Transverse colon (tissue), 4 donors: ENCODE data around the gene TMEM201. TPM values are rescaled to one million over a fixed set of nuclear protein-coding genes. Genes with fewer than 3 reads are reported as not detected.
A peak's percentile ranks its signal among the peaks of the same experiment; 100 is the strongest.
"Not testable (repeated sequence)": the region's sequence is repeated elsewhere in the genome, so short reads cannot be mapped to it uniquely, and the experiment has no call there.

Experiments
- DNase-seq: peaks from one replicate; pipeline ENCODE4 v3.0.0-alpha.2; 2019
- H3K27ac ChIP-seq, 4 donors: fragments of 200-600 bp; sonication (generic); 2 replicates each; pipeline ENCODE4 v1.5.1; 2016 to 2018; ENCODE audit warnings: inconsistent platforms in 4 of 4
- H3K27me3 ChIP-seq: fragments of 200-600 bp; sonication (generic); 2 replicates; pipeline ENCODE4 v1.5.1; 2017; ENCODE audit warnings: inconsistent platforms
- H3K36me3 ChIP-seq, 4 donors: fragments of 200-600 bp; sonication (generic); 2 replicates each; pipeline ENCODE4 v1.5.1; 2017 to 2019; ENCODE audit warnings: inconsistent platforms in 4 of 4
- H3K4me1 ChIP-seq, 4 donors: fragments of 200-600 bp; sonication (generic); 2 replicates each; pipeline ENCODE4 v1.5.1; 2017 to 2020; ENCODE audit warnings: inconsistent platforms in 4 of 4
- H3K4me3 ChIP-seq, 4 donors: fragments of 200-600 bp; sonication (generic); 1 replicate in 1 of 4; 2 replicates in 3 of 4; pipeline versions ENCODE4 v1.5.1 to v1.6.1; 2017 to 2019; ENCODE audit warnings: inconsistent platforms in 4 of 4
- H3K9me3 ChIP-seq, 2 donors: fragments of 200-600 bp; sonication (generic); 2 replicates each; pipeline ENCODE4 v1.5.1; 2017 to 2019; ENCODE audit warnings: inconsistent platforms in 2 of 2
- EP300 ChIP-seq: sonication (generic); formaldehyde crosslinking; IDR thresholded peaks from one replicate; pipeline ENCODE4 v1.6.1; 2017; ENCODE audit warnings: antibody characterized with exemption, low read depth
- POLR2A ChIP-seq: fragments of 450-650 bp; IDR thresholded peaks from one replicate; pipeline ENCODE4 v1.6.1; 2016; ENCODE audit warnings: antibody characterized with exemption, mild to moderate bottlenecking, moderate library complexity
- POLR2AphosphoS5 ChIP-seq, 3 donors: sonication (generic); formaldehyde crosslinking; IDR thresholded peaks; one replicate each; pipeline ENCODE4 v1.6.1; 2016; ENCODE audit warnings: antibody characterized with exemption in 3 of 3
- WGBS, 2 donors: methylation state at CpG; one replicate each; pipeline ENCODE4 v1.1.5; 2018; ENCODE audit warnings: low coverage in 1 of 2; 5-methylcytosine and 5-hydroxymethylcytosine counted together
- in situ Hi-C, 4 donors: fragments of 200-750 bp; cut with MboI; loops; one replicate each; pipeline versions ENCODE4 v1.15.0 to v1.15.1; 2017; ENCODE audit warnings: low sequenced_read_pairs in 3 of 4, low pct_ligation_motif_present in 1 of 4, low pct_unique_long_range_greater_than_20kb in 1 of 4
- intact Hi-C: fragments of 100-400 bp; cut with DNase I; formaldehyde crosslinking; loops from one replicate; pipeline ENCODE4 v1.15.1; 2023; ENCODE audit warnings: low total_unique reads
- total RNA-seq, 4 donors: library from RNA; depleted of rRNA; stranded (reverse); fragments of >200 nt; gene quantifications; one replicate each; pipeline ENCODE4 v1.1.0, GENCODE V29; 2016
- TF ChIP-seq, protein P1 (sequence below), 5 experiments: fragments of 200-600 bp in 3 of 5; fragments of 450-650 bp in 2 of 5; sonication (generic) in 3 of 5; IDR thresholded peaks; 1 replicate in 2 of 5; 2 replicates in 3 of 5; pipeline ENCODE4 v1.5.1; 2016 to 2017; ENCODE audit warnings: antibody characterized with exemption in 5 of 5, inconsistent platforms in 3 of 5, mild to moderate bottlenecking in 2 of 5, moderate library complexity in 1 of 5

TMEM201 gene
- total RNA-seq, 4 donors from 2014 or later, result 2.6 to 19.7 (median 6.0) TPM

DNA sequence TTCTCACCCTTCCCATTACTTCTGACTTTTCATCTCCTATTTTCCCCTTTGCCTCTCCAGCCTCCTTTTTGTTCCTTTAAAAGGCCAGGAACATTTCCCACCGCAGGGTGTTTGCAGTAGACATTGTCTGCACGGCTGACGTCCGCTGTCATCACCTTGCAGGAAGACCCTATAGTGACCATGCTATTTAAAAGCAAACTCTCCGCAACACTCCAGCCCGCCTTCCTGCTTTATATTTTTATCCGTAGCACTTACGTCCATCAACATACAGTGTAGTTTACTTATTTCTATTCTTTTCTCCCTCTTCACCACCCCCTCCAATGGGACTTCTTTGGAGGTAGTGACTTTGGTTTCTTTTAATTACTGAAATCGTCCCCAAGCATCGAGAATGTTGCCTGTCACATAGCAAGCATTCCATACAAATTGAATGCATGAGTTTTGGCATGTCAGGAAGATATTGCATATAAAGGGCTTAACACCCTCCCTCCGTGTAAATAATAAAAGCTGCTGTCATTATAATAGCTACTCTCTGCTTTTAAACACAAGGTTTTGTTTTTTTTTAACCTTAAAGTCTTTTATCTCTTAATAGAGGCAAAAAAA is 29.7 kb upstream of the TMEM201 start:
- Histone ChIP-seq H3K36me3 (no peaks in the 10 kb centered on the region), H3K27ac (peak overlapping the region in 2 of 4 donors; percentile 37 to 39), H3K27me3 (no peaks in the 10 kb centered on the region), H3K9me3 (no peaks in the 10 kb centered on the region), H3K4me3 (no peak overlapping the region), H3K4me1 (peaks cover 15 to 49% (median 23%) of the 10 kb centered on the region in 4 donors)
- TF ChIP-seq POLR2A (no peak), POLR2AphosphoS5 (IDR thresholded peaks at IDR 0.05) (no peak), EP300 (no peak)
- TF ChIP-seq, protein P1, sequence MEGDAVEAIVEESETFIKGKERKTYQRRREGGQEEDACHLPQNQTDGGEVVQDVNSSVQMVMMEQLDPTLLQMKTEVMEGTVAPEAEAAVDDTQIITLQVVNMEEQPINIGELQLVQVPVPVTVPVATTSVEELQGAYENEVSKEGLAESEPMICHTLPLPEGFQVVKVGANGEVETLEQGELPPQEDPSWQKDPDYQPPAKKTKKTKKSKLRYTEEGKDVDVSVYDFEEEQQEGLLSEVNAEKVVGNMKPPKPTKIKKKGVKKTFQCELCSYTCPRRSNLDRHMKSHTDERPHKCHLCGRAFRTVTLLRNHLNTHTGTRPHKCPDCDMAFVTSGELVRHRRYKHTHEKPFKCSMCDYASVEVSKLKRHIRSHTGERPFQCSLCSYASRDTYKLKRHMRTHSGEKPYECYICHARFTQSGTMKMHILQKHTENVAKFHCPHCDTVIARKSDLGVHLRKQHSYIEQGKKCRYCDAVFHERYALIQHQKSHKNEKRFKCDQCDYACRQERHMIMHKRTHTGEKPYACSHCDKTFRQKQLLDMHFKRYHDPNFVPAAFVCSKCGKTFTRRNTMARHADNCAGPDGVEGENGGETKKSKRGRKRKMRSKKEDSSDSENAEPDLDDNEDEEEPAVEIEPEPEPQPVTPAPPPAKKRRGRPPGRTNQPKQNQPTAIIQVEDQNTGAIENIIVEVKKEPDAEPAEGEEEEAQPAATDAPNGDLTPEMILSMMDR (IDR thresholded peaks at IDR 0.05), result no peak
- intact Hi-C loops (no loop called here), in situ Hi-C loops (no loop called here)
- DNase-seq, result no peak
- WGBS, 2 donors, result 81 to 82% methylated on average over 7 to 11 of the region's 11 CpGs

DNA sequence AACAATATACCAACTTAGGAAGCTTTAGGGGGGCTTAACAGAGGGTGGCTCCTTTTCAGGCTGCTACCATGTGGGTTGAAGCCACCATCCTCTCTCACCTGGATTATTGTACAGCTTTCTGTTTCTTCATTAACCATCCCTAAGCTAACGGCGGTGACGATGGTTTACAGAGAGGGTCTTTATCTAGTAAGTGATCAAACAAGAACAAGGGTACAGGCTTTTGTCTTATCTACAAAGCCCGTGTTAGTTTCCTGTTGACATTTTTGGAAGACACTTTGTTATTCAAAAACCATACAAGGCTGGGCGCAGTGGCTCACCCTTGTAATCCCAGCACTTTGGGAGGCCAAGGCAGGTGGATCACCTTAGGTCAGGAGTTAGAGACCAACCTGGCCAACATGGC is 29.0 kb upstream of the TMEM201 start:
- Histone ChIP-seq H3K36me3 (no peaks in the 10 kb centered on the region), H3K27me3 (no peaks in the 10 kb centered on the region), H3K27ac (peak overlapping the region in 1 of 4 donors; percentile 37), H3K4me1 (peaks cover 15 to 46% (median 23%) of the 10 kb centered on the region in 4 donors), H3K9me3 (no peaks in the 10 kb centered on the region), H3K4me3 (no peak overlapping the region)
- 72% methylated on average over 5 of the region's 5 CpGs; no CpG with 5 or more reads in 1 of the 2 donors for WGBS, 2 donors
- no peak for DNase-seq
- in situ Hi-C loops, result loop anchor here in 1 of 4 donors (10.0 kb wide), 1 partner anchor 55 kb away; no protein-coding TSS in a partner anchor
- no peak for TF ChIP-seq POLR2AphosphoS5 (IDR thresholded peaks at IDR 0.05)
- intact Hi-C loops, result no loop called here

DNA sequence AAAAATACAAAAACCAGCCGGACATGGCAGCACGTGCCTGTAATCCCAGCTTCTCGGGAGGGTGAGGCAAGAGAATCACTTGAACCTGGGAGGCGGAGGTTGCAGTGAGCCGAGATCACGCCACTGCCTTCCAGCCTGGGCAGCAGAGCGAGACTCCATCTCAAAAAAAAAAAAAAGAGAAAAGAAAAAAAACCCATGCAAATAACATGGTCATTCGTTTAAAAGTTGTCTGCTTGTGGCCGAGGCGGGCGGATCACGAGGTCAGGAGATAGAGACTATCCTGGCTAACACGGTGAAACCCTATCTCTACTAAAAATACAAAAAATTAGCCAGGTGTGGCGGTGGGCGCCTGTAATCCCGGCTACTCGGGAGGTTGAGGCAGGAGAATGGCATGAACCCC is 28.6 kb upstream of the TMEM201 start:
- H3K4me1 ChIP-seq, result peaks cover 15 to 43% (median 21%) of the 10 kb centered on the region in 4 donors
- H3K9me3 ChIP-seq, DNase-seq, intact Hi-C loops, H3K36me3 ChIP-seq, H3K4me3 ChIP-seq, H3K27me3 ChIP-seq, H3K27ac ChIP-seq: not testable (repeated sequence)
- 85 to 87% methylated on average over 7 to 17 of the region's 17 CpGs for WGBS, 2 donors
- in situ Hi-C loops, result loop anchor here in 1 of 4 donors (10.0 kb wide), 1 partner anchor 55 kb away; no protein-coding TSS in a partner anchor

GRCh38 chr1:9561429-9561828 is 27.3 kb upstream of the TMEM201 start:
- Histone ChIP-seq H3K27me3 (no peaks in the 10 kb centered on the region), H3K9me3 (no peaks in the 10 kb centered on the region), H3K4me1 (peaks cover 9 to 33% (median 13%) of the 10 kb centered on the region in 4 donors), H3K4me3 (no peak overlapping the region), H3K36me3 (no peaks in the 10 kb centered on the region), H3K27ac (peak overlapping the region; percentile 53 to 69 (median 60))
- in situ Hi-C loops (loop anchor here in 1 of 4 donors (10.0 kb wide), 1 partner anchor 57 kb away; no protein-coding TSS in a partner anchor), intact Hi-C loops (no loop called here)
- WGBS, 2 donors, result 23% methylated on average over 3 of the region's 3 CpGs; no CpG with 5 or more reads in 1 of the 2 donors
- peak in 2 of 3 donors; percentile 67 to 78 for TF ChIP-seq POLR2AphosphoS5 (IDR thresholded peaks at IDR 0.05)
- no peak for TF ChIP-seq EP300
- peak; percentile 45 for DNase-seq

GRCh38 chr1:9569267-9569666 is 19.4 kb upstream of the TMEM201 start:
- no peaks in the 10 kb centered on the region for H3K4me1 ChIP-seq
- WGBS, 2 donors, result 67 to 92% methylated on average over 1 of the region's 1 CpG
- DNase-seq, result no peak
- H3K27ac ChIP-seq, result no peak overlapping the region
- no peaks in the 10 kb centered on the region for H3K27me3 ChIP-seq
- H3K36me3 ChIP-seq, result no peaks in the 10 kb centered on the region
- in situ Hi-C loops, result loop anchor here in 1 of 4 donors (10.0 kb wide), 1 partner anchor 64 kb away; no protein-coding TSS in a partner anchor
- no peaks in the 10 kb centered on the region for H3K9me3 ChIP-seq
- intact Hi-C loops, result no loop called here
- no peak for TF ChIP-seq POLR2AphosphoS5 (IDR thresholded peaks at IDR 0.05)
- no peak overlapping the region for H3K4me3 ChIP-seq

DNA sequence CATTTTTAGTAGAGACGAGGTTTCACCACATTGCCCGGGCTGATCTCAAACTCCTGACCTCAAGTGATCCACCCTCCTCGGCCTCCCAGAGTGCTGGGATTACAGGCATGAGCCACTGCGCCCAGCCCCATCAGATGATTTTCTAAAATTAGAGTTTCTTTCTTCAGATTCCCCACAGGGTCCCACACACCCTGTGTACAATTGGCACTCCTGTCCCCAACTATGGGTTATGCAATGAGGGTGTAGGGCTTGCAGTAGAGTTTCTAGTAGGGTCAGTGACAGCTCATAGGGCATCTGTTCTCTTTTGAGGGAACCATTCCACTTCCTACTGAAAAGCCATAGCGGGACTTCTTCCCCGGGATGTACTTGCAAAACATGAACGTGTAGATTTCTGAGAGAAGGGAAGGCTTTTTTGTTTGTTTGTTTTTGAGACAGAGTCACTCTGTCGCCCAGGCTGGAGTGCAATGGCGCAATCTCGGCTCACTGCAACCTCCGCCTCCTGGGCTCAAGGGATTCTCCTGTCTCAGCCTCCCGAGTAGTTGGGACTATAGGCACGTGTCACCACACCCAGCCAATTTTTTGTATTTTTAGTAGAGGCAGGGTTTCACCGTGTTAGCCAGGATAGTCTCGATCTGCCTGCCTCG is 17.7 kb upstream of the TMEM201 start:
- not testable (repeated sequence) for H3K9me3 ChIP-seq, H3K4me3 ChIP-seq, DNase-seq, H3K27me3 ChIP-seq, H3K27ac ChIP-seq, H3K4me1 ChIP-seq, H3K36me3 ChIP-seq
- in situ Hi-C loops (loop anchor here in 1 of 4 donors (10.0 kb wide), 1 partner anchor 76 kb away; no protein-coding TSS in a partner anchor), intact Hi-C loops (loop anchor here (10.0 kb wide), 1 partner anchor 306 kb away; no protein-coding TSS in a partner anchor)
- WGBS, 2 donors, result 88 to 93% methylated on average over 3 to 16 of the region's 16 CpGs
